OCI-LY7 (cell line): ENCODE measurements around the gene SLC2A6. TPM values are rescaled to one million over a fixed set of nuclear protein-coding genes. Genes with fewer than 3 reads are reported as not detected.

Experiments
- BruUV-seq: library from RNA; stranded (reverse); fragments of 400-500 nt; replicated peaks from 2 replicates; lab custom pipeline; 2021; lab: Mats Ljungman, UMichigan
- CTCF ChIA-PET: fragments of 300-600 bp; sonication (Branson Sonifier 250); formaldehyde crosslinking; loops from one replicate; lab custom pipeline; 2022; ENCODE audit warnings: antibody characterized with exemption; ENCODE audit not compliant: unreplicated experiment; lab: Charles Lee
- POLR2A ChIA-PET: fragments of 300-600 bp; sonication (Branson Sonifier 250); formaldehyde crosslinking; loops from one replicate; lab custom pipeline; 2022; ENCODE audit warnings: antibody characterized with exemption; lab: Charles Lee
- DNase-seq: peaks from one replicate; pipeline ENCODE4 v3.0.0-alpha.2; 2015; ENCODE audit warnings: low spot score
- H2AFZ ChIP-seq: fragments of 200-600 bp; sonication (generic), shearing (Covaris generic); 2 replicates; pipeline ENCODE4 v1.6.1; 2014; ENCODE audit warnings: mild to moderate bottlenecking, antibody characterized with exemption, low read length, moderate library complexity
- H3K27ac ChIP-seq: fragments of 200-600 bp; sonication (generic); 2 replicates; pipeline ENCODE4 v1.5.1; 2014; ENCODE audit warnings: mixed run types, low read depth, mild to moderate bottlenecking, moderate library complexity, low read length, inconsistent platforms; ENCODE audit not compliant: poor library complexity, severe bottlenecking
- H3K36me3 ChIP-seq: fragments of 200-600 bp; sonication (generic); 2 replicates; pipeline ENCODE4 v1.6.1; 2014; ENCODE audit warnings: mild to moderate bottlenecking, antibody characterized with exemption, low read length, moderate library complexity, mixed read lengths; ENCODE audit not compliant: insufficient read depth
- H3K4me1 ChIP-seq: fragments of 200-600 bp; sonication (generic); 2 replicates; pipeline ENCODE4 v1.5.1; 2014; ENCODE audit warnings: mild to moderate bottlenecking, low read length; ENCODE audit not compliant: insufficient read depth, poor library complexity, severe bottlenecking
- H3K4me2 ChIP-seq: fragments of 200-600 bp; sonication (generic); 2 replicates; pipeline ENCODE4 v1.6.1; 2014; ENCODE audit warnings: mild to moderate bottlenecking, low read length
- H3K4me3 ChIP-seq: fragments of 200-600 bp; sonication (generic); 2 replicates; pipeline ENCODE4 v1.5.1; 2014; ENCODE audit warnings: mild to moderate bottlenecking, low read depth, low read length; ENCODE audit not compliant: poor library complexity, severe bottlenecking
- H3K79me2 ChIP-seq: fragments of 200-600 bp; sonication (generic); 2 replicates; pipeline ENCODE4 v1.6.1; 2016; ENCODE audit warnings: low read depth, mild to moderate bottlenecking, low read length, moderate library complexity, mixed read lengths; ENCODE audit not compliant: insufficient read depth
- H3K9me2 ChIP-seq: fragments of 200-600 bp; sonication (generic); 2 replicates; pipeline ENCODE4 v1.6.1; 2016; ENCODE audit warnings: mild to moderate bottlenecking, low read length, mixed read lengths; ENCODE audit not compliant: insufficient read depth
- H3K9me3 ChIP-seq: fragments of 200-600 bp; sonication (generic); 2 replicates; pipeline ENCODE4 v1.6.1; 2014; ENCODE audit warnings: mild to moderate bottlenecking, mixed run types, low read length, mixed read lengths
- H4K20me1 ChIP-seq: fragments of 200-600 bp; sonication (generic); 2 replicates; pipeline ENCODE4 v1.6.1; 2014; ENCODE audit warnings: mild to moderate bottlenecking, antibody characterized with exemption, low read length, moderate library complexity, mixed read lengths; ENCODE audit not compliant: insufficient read depth
- EZH2phosphoT487 ChIP-seq: fragments of 200-600 bp; sonication (generic); IDR thresholded peaks from 2 replicates; pipeline ENCODE4 v1.6.1; 2018; ENCODE audit warnings: low read depth, borderline replicate concordance, mild to moderate bottlenecking, mixed run types, antibody characterized with exemption, low read length, moderate library complexity, mixed read lengths
- intact Hi-C: fragments of 100-400 bp; cut with micrococcal nuclease; formaldehyde crosslinking; loops from one replicate; pipeline ENCODE4 v1.10.0; 2022; ENCODE audit not compliant: unreplicated experiment
- total RNA-seq, 2 experiments: library from RNA; depleted of rRNA in 1 of 2; stranded (reverse); fragments of >200 nt in 1 of 2; shearing (Covaris generic) in 1 of 2; gene quantifications; 2 replicates each; pipeline ENCODE4 v1.2.3, GENCODE V29; 2014 to 2022
- TF ChIP-seq, protein P1 (sequence below): fragments of 200-600 bp; sonication (generic); conservative IDR thresholded peaks from 2 replicates; pipeline ENCODE4 v1.5.1; 2014; ENCODE audit warnings: mild to moderate bottlenecking, antibody characterized with exemption, low read length, moderate library complexity, mixed read lengths

The SLC2A6 gene
- total RNA-seq, 2 experiments from 2014 or later: 51.0 to 52.9 TPM

DNA sequence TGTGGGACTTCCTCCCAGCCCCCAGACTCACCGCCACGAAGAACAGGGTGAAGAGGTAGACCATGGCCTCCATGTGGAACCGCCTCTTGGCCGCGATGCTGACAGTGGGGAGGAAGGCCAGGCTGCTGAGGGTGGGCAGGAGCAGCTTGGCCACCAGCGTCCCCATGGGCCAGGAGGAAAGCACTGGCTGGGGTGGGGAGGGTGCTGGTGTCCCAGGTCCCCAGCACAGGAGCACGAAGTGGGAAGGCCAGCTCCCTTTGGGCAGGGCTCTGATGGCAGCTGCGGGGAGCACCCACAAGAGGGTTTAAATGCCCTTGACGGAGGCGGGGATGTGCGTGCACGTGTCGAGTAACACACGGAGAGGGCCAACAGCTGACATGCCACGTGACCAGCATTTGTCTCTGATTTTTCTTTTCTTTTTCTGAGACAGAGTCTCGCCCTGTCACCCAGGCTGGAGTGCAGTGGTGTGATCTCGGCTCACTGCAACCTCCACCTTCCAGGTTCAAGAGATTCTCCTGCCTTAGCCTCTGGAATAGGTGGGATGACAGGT is 45.9 kb upstream of the SLC2A6 start, which contains the start of gene MYMK:
Gene MYMK (minus strand): TSS at position 281 of the 550 bp plus-strand sequence. CDS start 115 bp downstream, at position 166.
- H3K4me2 ChIP-seq: no peak within 1 kb of the TSS
- intact Hi-C loops: no loop called here
- TF ChIP-seq, protein P1, sequence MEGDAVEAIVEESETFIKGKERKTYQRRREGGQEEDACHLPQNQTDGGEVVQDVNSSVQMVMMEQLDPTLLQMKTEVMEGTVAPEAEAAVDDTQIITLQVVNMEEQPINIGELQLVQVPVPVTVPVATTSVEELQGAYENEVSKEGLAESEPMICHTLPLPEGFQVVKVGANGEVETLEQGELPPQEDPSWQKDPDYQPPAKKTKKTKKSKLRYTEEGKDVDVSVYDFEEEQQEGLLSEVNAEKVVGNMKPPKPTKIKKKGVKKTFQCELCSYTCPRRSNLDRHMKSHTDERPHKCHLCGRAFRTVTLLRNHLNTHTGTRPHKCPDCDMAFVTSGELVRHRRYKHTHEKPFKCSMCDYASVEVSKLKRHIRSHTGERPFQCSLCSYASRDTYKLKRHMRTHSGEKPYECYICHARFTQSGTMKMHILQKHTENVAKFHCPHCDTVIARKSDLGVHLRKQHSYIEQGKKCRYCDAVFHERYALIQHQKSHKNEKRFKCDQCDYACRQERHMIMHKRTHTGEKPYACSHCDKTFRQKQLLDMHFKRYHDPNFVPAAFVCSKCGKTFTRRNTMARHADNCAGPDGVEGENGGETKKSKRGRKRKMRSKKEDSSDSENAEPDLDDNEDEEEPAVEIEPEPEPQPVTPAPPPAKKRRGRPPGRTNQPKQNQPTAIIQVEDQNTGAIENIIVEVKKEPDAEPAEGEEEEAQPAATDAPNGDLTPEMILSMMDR: no peak
- TF ChIP-seq EZH2phosphoT487: no peak
- BruUV-seq: no TSS peak
- H3K4me1 ChIP-seq: no peaks in the 10 kb centered on the region
- no peaks in the 10 kb centered on the region for H3K79me2 ChIP-seq
- no peak within 1 kb of the TSS for H3K4me3 ChIP-seq
- POLR2A ChIA-PET: no interaction called here
- H3K36me3 ChIP-seq: no peaks in the 10 kb centered on the region
- DNase-seq: no peak
- no peaks in the 10 kb centered on the region for H3K9me3 ChIP-seq
- CTCF ChIA-PET: no interaction called here
- H3K9me2 ChIP-seq: no peaks in the 10 kb centered on the region
- no peaks in the 10 kb centered on the region for H4K20me1 ChIP-seq
- no peak within 1 kb of the TSS for H2AFZ ChIP-seq
- H3K27ac ChIP-seq: no peak within 1 kb of the TSS

DNA sequence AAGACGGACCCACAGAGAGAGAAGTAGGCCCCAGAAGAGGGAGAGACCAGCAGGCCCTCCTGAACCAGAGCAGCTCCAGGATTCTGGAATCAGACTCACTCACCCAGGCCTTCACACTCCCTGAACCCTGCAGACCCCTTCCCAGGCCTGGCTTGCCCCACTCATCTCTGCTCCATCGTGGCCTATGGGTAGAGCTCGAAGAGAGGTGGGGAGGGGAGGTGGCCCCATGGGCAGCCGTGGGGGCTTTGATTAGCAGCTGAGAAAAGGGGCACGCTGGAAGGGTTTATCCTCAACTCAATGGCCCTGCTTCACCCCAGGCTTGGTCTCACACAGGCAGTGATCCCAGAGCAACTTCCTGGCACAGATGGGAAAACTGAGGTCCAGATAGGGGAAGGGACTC is 45.2 kb upstream of the SLC2A6 start:
- no peaks in the 10 kb centered on the region for H3K36me3 ChIP-seq
- H3K27ac ChIP-seq: no peak overlapping the region
- POLR2A ChIA-PET: no interaction called here

DNA sequence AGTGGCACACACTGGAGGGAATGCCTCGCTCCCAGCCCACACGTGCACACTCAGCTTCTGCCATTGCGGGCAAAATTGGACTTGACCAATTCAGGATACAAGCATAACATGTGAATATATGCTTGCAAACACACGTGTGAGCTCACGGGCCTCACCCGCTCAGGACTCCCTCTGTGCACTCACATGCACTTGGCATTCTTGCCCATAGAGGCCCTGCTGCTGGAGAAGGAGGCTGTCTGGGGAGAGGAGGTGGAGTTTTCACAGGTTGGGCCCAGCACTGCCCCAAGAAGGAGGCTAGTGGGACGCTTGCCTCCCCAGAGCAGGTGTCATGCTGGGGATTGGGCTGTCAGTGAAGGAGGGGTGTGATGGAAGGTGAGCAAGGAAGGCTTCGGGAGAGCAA is 44.2 kb upstream of the SLC2A6 start:
- BruUV-seq: no TSS peak
- DNase-seq: no peak
- CTCF ChIA-PET: no interaction called here
- no peak overlapping the region for H3K27ac ChIP-seq
- H3K9me2 ChIP-seq: no peaks in the 10 kb centered on the region
- H3K36me3 ChIP-seq: no peaks in the 10 kb centered on the region
- no peaks in the 10 kb centered on the region for H3K4me1 ChIP-seq
- no peak overlapping the region for H3K4me3 ChIP-seq
- no peaks in the 10 kb centered on the region for H3K9me3 ChIP-seq
- intact Hi-C loops: no loop called here
- H4K20me1 ChIP-seq: no peaks in the 10 kb centered on the region
- no peak overlapping the region for H3K4me2 ChIP-seq
- no peaks in the 10 kb centered on the region for H3K79me2 ChIP-seq
- no peak overlapping the region for H2AFZ ChIP-seq
- POLR2A ChIA-PET: interaction anchor here (0.6 kb wide), 1 partner anchor 143 kb away, joined by 3 read pairs; no protein-coding TSS in a partner anchor
- TF ChIP-seq EZH2phosphoT487: no peak
- TF ChIP-seq, protein P1: no peak

More for the DNA sequence above, 45.2 kb upstream of the SLC2A6 start:
- BruUV-seq: no TSS peak
- DNase-seq: no peak
- Histone ChIP-seq H3K9me2 (no peaks in the 10 kb centered on the region), H3K4me2 (no peak overlapping the region), H3K4me3 (no peak overlapping the region), H3K4me1 (no peaks in the 10 kb centered on the region), H3K79me2 (no peaks in the 10 kb centered on the region), H3K9me3 (no peaks in the 10 kb centered on the region), H4K20me1 (no peaks in the 10 kb centered on the region), H2AFZ (no peak overlapping the region)
- CTCF ChIA-PET: interaction anchor here (0.6 kb wide), 1 partner anchor 81 kb away, joined by 4 read pairs; no protein-coding TSS in a partner anchor
- intact Hi-C loops: no loop called here
- TF ChIP-seq EZH2phosphoT487: no peak
- TF ChIP-seq, protein P1: no peak
